ENCODE results near the gene TRAPPC2B. TPM values are rescaled to one million over a fixed set of nuclear protein-coding genes. Genes with fewer than 3 reads are reported as not detected.

Gene TRAPPC2B
- 25.3 and 28.2 TPM in 2 replicates for total RNA-seq

GRCh38 chr19:57362997-57363687 is at the start of gene TRAPPC2B, which contains the start of gene ZNF547:
TSS of gene TRAPPC2B (plus strand) at chr19:57363551. CDS start at chr19:57364834, 1,283 bp downstream.
TSS of gene ZNF547 (plus strand) at chr19:57363551. CDS start at chr19:57368556, 5,005 bp downstream.

GRCh38 chr19:57320180-57321084 is 42.9 kb upstream of the TRAPPC2B start, which contains the start of gene ZNF543:
TSS of gene ZNF543 (plus strand) at chr19:57320472. CDS start at chr19:57320854, 382 bp downstream.

GRCh38 chr19:57350877-57351805 is 12.2 kb upstream of the TRAPPC2B start, which contains the start of gene ZNF304:
TSS of gene ZNF304 (plus strand) at chr19:57351271. CDS start at chr19:57351665, 394 bp downstream.

GRCh38 chr19:57389730-57390598 is 26.6 kb downstream of the TRAPPC2B start, which contains the start of gene ZNF548:
TSS of gene ZNF548 (plus strand) at chr19:57389854. CDS start at chr19:57390100, 246 bp downstream.

GRCh38 chr19:57410877-57411671 is 47.7 kb downstream of the TRAPPC2B start, which contains the start of gene ZNF17:
TSS of gene ZNF17 (plus strand) at chr19:57411161. CDS start at chr19:57413616, 2,455 bp downstream.

Other genes starting within 250 kb of the TRAPPC2B start
- gene USP29, start 243.6 kb upstream of the TRAPPC2B start, total RNA-seq: not detected in 2 replicates
- gene ZIM3, start 218.3 kb upstream of the TRAPPC2B start, total RNA-seq: not detected in 2 replicates
- not detected in 2 replicates for gene DUXA, start 196.1 kb upstream of the TRAPPC2B start, total RNA-seq
- gene ZNF264, start 172.1 kb upstream of the TRAPPC2B start, total RNA-seq: 10.3 and 22.5 TPM in 2 replicates
- gene AURKC, start 132.5 kb upstream of the TRAPPC2B start, total RNA-seq: 0.09 TPM in 1 of 2 replicates, not detected in the other
- 6.4 and 9.2 TPM in 2 replicates for gene ZNF805, start 122.9 kb upstream of the TRAPPC2B start, total RNA-seq
- 26.8 and 33.3 TPM in 2 replicates for gene ZNF460, start 83.1 kb upstream of the TRAPPC2B start, total RNA-seq
- 3.7 and 4.6 TPM in 2 replicates for gene ZNF543, start 43.1 kb upstream of the TRAPPC2B start, total RNA-seq
- gene ZNF304, start 12.3 kb upstream of the TRAPPC2B start, total RNA-seq: 5.4 and 6.5 TPM in 2 replicates
- gene ZNF547, start within 50 bp of the TRAPPC2B start, total RNA-seq: 2.1 and 3.8 TPM in 2 replicates
- 14.4 and 28.1 TPM in 2 replicates for gene ZNF548, start 26.3 kb downstream of the TRAPPC2B start, total RNA-seq
- 1.9 and 4.3 TPM in 2 replicates for gene ZNF17, start 47.6 kb downstream of the TRAPPC2B start, total RNA-seq
- gene ZNF749, start 71.8 kb downstream of the TRAPPC2B start, total RNA-seq: 6.3 and 6.5 TPM in 2 replicates
- gene VN1R1, start 93.6 kb downstream of the TRAPPC2B start, total RNA-seq: 0.17 and 0.23 TPM in 2 replicates
- gene ZNF772, start 114.0 kb downstream of the TRAPPC2B start, total RNA-seq: 9.7 and 11.4 TPM in 2 replicates
- 7.6 and 9.6 TPM in 2 replicates for gene ZNF419, start 124.2 kb downstream of the TRAPPC2B start, total RNA-seq
- 7.7 and 10.4 TPM in 2 replicates for gene ZNF773, start 136.4 kb downstream of the TRAPPC2B start, total RNA-seq
- 3.8 and 3.9 TPM in 2 replicates for gene ZNF549, start 163.8 kb downstream of the TRAPPC2B start, total RNA-seq
- gene ZNF550, start 196.3 kb downstream of the TRAPPC2B start, total RNA-seq: 2.6 and 2.8 TPM in 2 replicates
- 5.5 and 6.6 TPM in 2 replicates for gene ZNF416, start 215.4 kb downstream of the TRAPPC2B start, total RNA-seq
- 7.2 and 8.1 TPM in 2 replicates for gene ZIK1, start 220.6 kb downstream of the TRAPPC2B start, total RNA-seq
- gene ZNF530, start 236.3 kb downstream of the TRAPPC2B start, total RNA-seq: 4.0 and 4.2 TPM in 2 replicates